GM23338 (cell line): ENCODE data around the gene SART3. TPM values are rescaled to one million over a fixed set of nuclear protein-coding genes. Genes with fewer than 3 reads are reported as not detected.

Experiments used
- ATAC-seq: fragments of 200-7000 bp; cut with Tn5 transposase; 3 replicates; pipeline ENCODE4 v1.9.1; 2020
- DNase-seq: peaks from one replicate; pipeline ENCODE4 v3.0.0-alpha.2; 2015; ENCODE audit warnings: low spot score
- H2AFZ ChIP-seq: fragments of 200-600 bp; sonication (generic); 2 replicates; pipeline ENCODE4 v1.8.0; 2016; ENCODE audit warnings: antibody characterized with exemption, mild to moderate bottlenecking, moderate library complexity
- H3F3A ChIP-seq: fragments of 200-600 bp; sonication (generic); replicated peaks from 2 replicates; pipeline ENCODE4 v1.8.0; 2017; ENCODE audit warnings: antibody characterized with exemption, mixed run types, low read depth
- H3K27ac ChIP-seq: fragments of 200-600 bp; sonication (generic); 2 replicates; pipeline ENCODE4 v1.6.1; 2016; ENCODE audit warnings: low read depth
- H3K27me3 ChIP-seq: fragments of 200-600 bp; sonication (generic); 2 replicates; pipeline ENCODE4 v1.8.0; 2016; ENCODE audit warnings: mild to moderate bottlenecking, mixed run types, moderate library complexity; ENCODE audit not compliant: insufficient read depth
- H3K36me3 ChIP-seq: fragments of 200-600 bp; sonication (generic); 2 replicates; pipeline ENCODE4 v1.8.0; 2016; ENCODE audit warnings: mild to moderate bottlenecking; ENCODE audit not compliant: insufficient read depth
- H3K4me1 ChIP-seq: fragments of 200-600 bp; sonication (generic); 2 replicates; pipeline ENCODE4 v1.8.0; 2016; ENCODE audit warnings: mild to moderate bottlenecking, moderate library complexity; ENCODE audit not compliant: insufficient read depth
- H3K4me2 ChIP-seq: fragments of 200-600 bp; sonication (generic); 2 replicates; pipeline ENCODE4 v1.7.1; 2017; ENCODE audit warnings: mixed run types
- H3K4me3 ChIP-seq: fragments of 200-600 bp; sonication (generic); 2 replicates; pipeline ENCODE4 v1.6.1; 2016; ENCODE audit warnings: mixed run types
- H3K79me2 ChIP-seq: fragments of 200-600 bp; sonication (generic); replicated peaks from 2 replicates; pipeline ENCODE4 v1.8.0; 2017; ENCODE audit warnings: mild to moderate bottlenecking; ENCODE audit not compliant: insufficient read depth
- H3K9me2 ChIP-seq: fragments of 200-600 bp; sonication (generic); 2 replicates; pipeline ENCODE4 v1.8.0; 2017; ENCODE audit not compliant: insufficient read depth
- H4K20me1 ChIP-seq: fragments of 200-600 bp; sonication (generic); replicated peaks from 2 replicates; pipeline ENCODE4 v1.8.0; 2017; ENCODE audit warnings: mild to moderate bottlenecking; ENCODE audit not compliant: insufficient read depth
- H3K27ac Mint-ChIP-seq: 2 replicates; pipeline ENCODE4 v1.8.0; 2020; ENCODE audit warnings: inconsistent platforms, mild to moderate bottlenecking, moderate library complexity, mixed read lengths
- H3K27me3 Mint-ChIP-seq: 3 replicates; pipeline ENCODE4 v1.8.0; 2022; ENCODE audit warnings: low read depth, mild to moderate bottlenecking, moderate library complexity, mixed read lengths, inconsistent platforms; ENCODE audit not compliant: insufficient read depth, poor library complexity
- H3K36me3 Mint-ChIP-seq: 3 replicates; pipeline ENCODE4 v1.8.0; 2021; ENCODE audit warnings: low read depth, mild to moderate bottlenecking, inconsistent platforms, moderate library complexity, mixed read lengths
- H3K4me1 Mint-ChIP-seq: 3 replicates; pipeline ENCODE4 v1.8.0; 2020; ENCODE audit warnings: mild to moderate bottlenecking, inconsistent platforms, mixed read lengths
- H3K4me3 Mint-ChIP-seq: 3 replicates; pipeline ENCODE4 v1.8.0; 2021; ENCODE audit warnings: moderate library complexity, mild to moderate bottlenecking, inconsistent platforms, mixed read lengths
- H3K9me3 Mint-ChIP-seq: 3 replicates; pipeline ENCODE4 v1.8.0; 2020; ENCODE audit warnings: moderate library complexity, mild to moderate bottlenecking, inconsistent platforms, mixed read lengths
- CREB1 ChIP-seq: fragments of 250-450 bp; sonication (Bioruptor Pico); IDR thresholded peaks from 2 replicates; pipeline ENCODE4 v1.5.0; 2020; ENCODE audit warnings: low read depth, mild to moderate bottlenecking, moderate library complexity
- CTCF ChIP-seq, 2 experiments: fragments of 200-600 bp in 1 of 2; sonication (generic) in 1 of 2; conservative IDR thresholded peaks; 2 replicates each; pipeline versions ENCODE4 v1.5.1 to v1.6.1; 2016 to 2017; ENCODE audit warnings: antibody characterized with exemption in 2 of 2, low read depth in 2 of 2, mild to moderate bottlenecking in 2 of 2, moderate library complexity in 1 of 2
- ETS1 ChIP-seq: IDR thresholded peaks from 2 replicates; pipeline ENCODE4 v1.6.1; 2016; ENCODE audit warnings: antibody characterized with exemption
- EZH2 ChIP-seq: fragments of 200-600 bp; sonication (generic); IDR thresholded peaks from one replicate; pipeline ENCODE4 v1.8.0; 2017; ENCODE audit warnings: antibody characterized with exemption, mild to moderate bottlenecking, low read depth; ENCODE audit not compliant: unreplicated experiment
- EZH2phosphoT487 ChIP-seq: fragments of 200-600 bp; sonication (generic); IDR thresholded peaks from one replicate; pipeline ENCODE4 v1.8.1; 2018; ENCODE audit warnings: antibody characterized with exemption; ENCODE audit not compliant: unreplicated experiment
- JUNB ChIP-seq: IDR thresholded peaks from one replicate; pipeline ENCODE4 v1.6.1; 2016; ENCODE audit warnings: antibody characterized with exemption; ENCODE audit not compliant: unreplicated experiment
- POLR2AphosphoS5 ChIP-seq: IDR thresholded peaks from 2 replicates; pipeline ENCODE4 v1.6.1; 2016; ENCODE audit warnings: antibody characterized with exemption, low read depth
- REST ChIP-seq: IDR thresholded peaks from one replicate; pipeline ENCODE4 v1.6.1; 2018; ENCODE audit warnings: antibody characterized with exemption; ENCODE audit not compliant: unreplicated experiment
- STAT1 ChIP-seq: IDR thresholded peaks from one replicate; pipeline ENCODE4 v1.6.1; 2016; ENCODE audit warnings: antibody characterized with exemption; ENCODE audit not compliant: unreplicated experiment
- polyA plus RNA-seq: library from polyadenylated mRNA; unstranded; fragments of >200 nt; fragmentation: Nextera tagmentation; extraction: Ambion mirVana; gene quantifications from 2 replicates; pipeline ENCODE4 v1.2.1, GENCODE V29; 2016
- total RNA-seq: library from RNA; depleted of rRNA; stranded (reverse); fragments of >200 nt; shearing (Covaris generic); gene quantifications from 2 replicates; pipeline ENCODE4 v1.2.3, GENCODE V29; 2014

The SART3 gene
- total and polyA plus RNA-seq, 2 experiments from 2014 or later: 49.8 to 112 TPM

- TF ChIP-seq CTCF (conservative IDR thresholded peaks at IDR 0.05; ENCODE audit: low read depth in 2 of 2) (no peak), REST (no peak), JUNB (no peak)
Observed at GRCh38 chr12:108608616-108609015, 47.6 kb upstream of the SART3 start (continued).

GRCh38 chr12:108607981-108608600, 47.1 kb upstream of the SART3 start:
- H3K27me3 Mint-ChIP-seq: peaks cover 8% of the 10 kb centered on the region
- Histone ChIP-seq H3K27ac (no peak overlapping the region), H3K36me3 (no peaks in the 10 kb centered on the region), H3K9me2 (no peaks in the 10 kb centered on the region), H4K20me1 (no peaks in the 10 kb centered on the region), H3K4me1 (no peaks in the 10 kb centered on the region; the same call in 1 of the 2 replicates), H3K79me2 (no peaks in the 10 kb centered on the region), H3K4me3 (no peak overlapping the region), H3F3A (0 out of 2 replicates have a peak, but pooled peaks cover 6% of the 10 kb centered on the region), H3K27me3 (no peaks in the 10 kb centered on the region), H3K4me2 (no peak overlapping the region), H2AFZ (0 out of 2 replicates have a peak overlapping the region, but pooled peaks have one; percentile 7)
- H3K4me3 Mint-ChIP-seq: no peak overlapping the region
- no peak for DNase-seq
- H3K4me1 Mint-ChIP-seq: peaks cover 22% of the 10 kb centered on the region
- no peaks in the 10 kb centered on the region for H3K9me3 Mint-ChIP-seq
- no peaks in the 10 kb centered on the region for H3K36me3 Mint-ChIP-seq
- no peak overlapping the region for H3K27ac Mint-ChIP-seq
- no peak for ATAC-seq
- TF ChIP-seq ETS1 (no peak), STAT1 (no peak), EZH2phosphoT487 (no peak), CTCF (conservative IDR thresholded peaks at IDR 0.05; ENCODE audit: low read depth in 2 of 2) (no peak), EZH2 (no peak), CREB1 (no peak), POLR2AphosphoS5 (no peak)
